ENCODE data around the gene SCGB1C1.

Gene SCGB1C1

DNA sequence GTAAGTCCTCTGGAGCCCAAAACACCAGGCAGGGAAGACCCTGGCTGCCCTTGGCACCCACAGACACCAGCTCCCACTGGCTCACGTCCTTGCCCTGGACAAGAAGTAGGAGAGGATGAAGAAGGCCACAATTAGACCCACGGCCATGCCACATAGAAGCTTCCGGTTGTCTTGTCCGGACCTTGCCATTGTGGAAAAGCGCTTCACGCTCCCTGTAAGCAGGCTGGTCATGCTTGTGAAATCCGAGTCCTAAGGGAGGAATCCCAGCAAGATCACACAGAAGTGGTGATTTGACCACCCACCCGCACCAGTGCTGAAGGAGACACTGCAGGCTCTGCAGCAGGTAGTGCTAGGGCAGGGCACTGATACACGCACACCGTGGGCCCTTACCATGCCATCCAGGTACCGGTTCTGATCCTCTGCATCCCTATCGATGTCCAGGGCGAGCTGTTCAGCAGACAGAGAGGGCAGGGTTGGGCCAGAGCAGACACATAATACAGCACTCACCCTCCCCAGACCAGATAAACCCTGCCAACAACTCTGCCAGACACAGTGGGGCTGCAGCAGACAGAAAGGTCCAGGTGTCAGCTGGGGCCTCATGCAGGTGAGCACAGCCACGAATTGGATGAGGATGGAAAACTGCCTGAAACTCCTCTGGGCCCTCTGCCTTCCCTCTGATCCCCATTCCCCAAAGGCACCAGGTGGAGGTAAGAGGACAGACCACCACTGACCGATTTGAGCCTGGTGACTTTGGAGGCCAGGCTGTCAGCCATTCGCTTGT lies 12.5 kb downstream of the SCGB1C1 start:
- no peak for DNase-seq

DNA sequence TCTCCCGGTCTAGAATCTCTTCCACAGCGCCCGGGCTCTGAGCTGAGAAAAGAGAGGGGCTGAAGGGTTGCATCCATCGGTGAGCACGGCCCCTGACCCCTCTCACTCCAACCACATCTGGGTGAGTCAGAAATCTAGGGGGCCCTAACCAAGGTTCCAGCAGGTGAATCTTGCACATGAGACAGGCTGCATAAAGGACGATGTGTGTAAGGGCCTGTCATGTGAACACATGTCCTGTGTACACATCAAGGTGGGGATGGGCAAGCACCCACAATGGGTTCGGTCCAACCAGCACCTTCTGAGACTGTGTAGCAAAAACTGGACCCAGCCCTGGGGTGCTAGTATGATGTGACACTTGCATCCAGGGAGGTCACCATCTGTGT lies 13.1 kb downstream of the SCGB1C1 start:
- no peak for DNase-seq

DNA sequence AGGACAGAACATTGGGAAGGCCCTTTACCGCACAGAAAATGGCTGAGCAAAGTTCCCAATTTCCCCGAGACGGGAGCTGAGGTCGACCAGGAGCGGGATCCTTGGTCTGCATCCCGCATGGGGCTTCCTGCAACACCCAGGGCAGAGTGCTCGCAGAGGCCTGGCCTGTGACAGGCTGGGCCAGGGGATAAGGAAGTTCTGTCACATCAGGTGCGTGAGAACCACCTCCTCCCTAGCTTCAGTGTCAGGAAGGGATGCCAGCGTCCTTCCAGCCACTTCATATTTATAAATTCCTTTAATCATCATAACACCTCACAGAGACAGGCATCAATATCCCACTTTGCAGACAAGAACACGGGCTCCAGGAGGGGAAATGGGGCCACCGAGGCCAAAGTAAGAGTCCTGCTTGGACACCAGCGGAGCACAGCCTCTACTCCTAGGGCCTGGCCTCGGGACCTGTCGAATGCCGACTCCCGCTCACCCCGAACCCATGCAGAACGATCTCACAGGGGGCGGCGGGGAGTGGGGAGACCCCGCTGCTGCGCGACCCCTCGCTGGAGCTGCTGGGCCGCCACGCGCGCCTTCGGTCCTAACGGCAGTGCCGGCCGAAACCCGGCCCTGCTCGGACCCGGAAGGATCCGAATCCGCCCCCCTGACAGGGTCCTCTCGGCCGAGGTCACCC lies 13.8 kb downstream of the SCGB1C1 start:
- DNase-seq, result no peak

DNA sequence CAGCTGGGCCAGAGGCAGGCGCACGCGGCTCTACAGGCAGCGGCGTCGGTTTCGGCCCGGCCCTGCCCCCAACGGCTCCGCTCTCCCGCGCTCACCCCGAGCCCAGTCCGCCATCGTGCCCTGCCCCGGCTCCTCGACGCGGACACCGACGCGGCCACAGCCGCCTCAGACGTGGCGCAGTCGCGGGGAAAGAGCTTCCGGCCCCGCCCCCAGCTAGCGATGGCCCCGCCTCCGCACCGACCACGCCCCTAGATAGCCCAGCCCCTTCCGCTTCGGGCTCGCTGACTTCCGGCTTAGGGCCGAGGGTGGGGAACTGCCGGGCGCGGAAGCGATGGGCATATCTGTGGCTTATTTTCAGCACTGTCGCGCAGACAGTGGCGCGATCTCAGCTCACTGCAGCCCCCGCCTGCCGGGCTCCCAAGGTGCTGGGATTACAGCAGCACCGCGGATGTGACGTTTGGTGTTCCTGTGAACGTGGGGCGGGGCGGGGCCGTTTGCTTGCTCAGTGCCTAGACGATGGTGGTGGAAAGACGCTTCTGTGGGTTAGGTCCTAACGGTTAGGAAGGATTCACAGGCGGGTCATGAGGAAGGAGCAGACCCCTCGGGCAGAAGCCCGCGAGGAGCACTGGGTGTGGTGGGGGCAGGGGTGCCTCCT lies 14.5 kb downstream of the SCGB1C1 start, which contains the start of the genes BET1L and RIC8A:
BET1L (minus strand) TSS at position 192 of the 655 bp plus-strand sequence; CDS start at position 114, 78 bp downstream.
RIC8A (plus strand) TSS at position 501 of the 655 bp plus-strand sequence. CDS start 1,147 bp downstream, outside the sequence.
- DNase-seq, result peak; percentile 99

DNA sequence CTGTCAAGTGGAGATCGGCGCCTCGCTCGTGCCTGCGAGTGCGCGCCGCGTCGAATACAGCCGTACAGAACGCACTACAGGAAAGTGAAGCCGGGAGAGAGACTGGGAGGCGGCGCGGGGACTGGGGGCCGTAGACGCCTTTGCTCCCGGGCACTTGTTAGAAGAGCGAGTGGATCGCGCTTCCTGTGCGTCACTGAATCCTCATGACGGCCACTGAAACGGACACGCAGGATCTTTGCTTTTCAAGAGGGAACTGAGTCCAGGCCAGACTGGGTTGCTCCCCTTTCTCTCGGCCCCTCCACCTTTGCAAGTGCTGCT lies 14.9 kb downstream of the SCGB1C1 start:
- peak; percentile 19 for DNase-seq

DNA sequence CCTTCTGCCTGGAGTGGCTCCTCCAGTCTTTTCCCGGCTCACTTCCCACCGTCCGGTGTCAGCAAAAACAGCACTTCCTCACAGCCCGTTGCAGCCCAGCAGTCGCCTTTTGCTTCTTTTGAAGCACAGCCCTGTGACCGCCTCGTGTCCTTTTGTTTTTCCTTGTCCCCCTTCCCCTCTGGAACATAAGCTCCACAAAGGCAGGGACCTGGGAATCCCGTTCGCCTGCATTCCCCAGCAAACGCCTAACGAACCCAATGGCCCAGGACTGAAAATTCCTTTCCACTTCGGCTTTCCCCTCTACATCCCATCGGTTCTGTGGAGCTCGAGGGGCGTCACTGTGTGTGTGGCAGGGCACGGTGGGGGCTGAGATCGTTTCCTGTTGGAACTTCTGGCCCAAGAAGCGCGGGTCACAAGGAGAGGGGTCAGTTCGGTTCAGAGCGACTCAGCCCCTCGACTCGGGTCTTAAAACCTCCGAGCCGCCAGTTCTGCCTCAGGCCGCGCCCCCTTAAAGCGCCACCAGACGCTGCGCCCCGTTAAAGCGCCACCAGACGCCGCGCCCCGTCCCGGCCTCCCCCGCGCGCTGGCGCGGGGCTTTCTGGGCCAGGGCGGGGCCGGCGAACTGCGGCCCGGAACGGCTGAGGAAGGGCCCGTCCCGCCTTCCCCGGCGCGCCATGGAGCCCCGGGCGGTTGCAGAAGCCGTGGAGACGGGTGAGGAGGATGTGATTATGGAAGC lies 15.5 kb downstream of the SCGB1C1 start:
- peak; percentile 78 for DNase-seq

DNA sequence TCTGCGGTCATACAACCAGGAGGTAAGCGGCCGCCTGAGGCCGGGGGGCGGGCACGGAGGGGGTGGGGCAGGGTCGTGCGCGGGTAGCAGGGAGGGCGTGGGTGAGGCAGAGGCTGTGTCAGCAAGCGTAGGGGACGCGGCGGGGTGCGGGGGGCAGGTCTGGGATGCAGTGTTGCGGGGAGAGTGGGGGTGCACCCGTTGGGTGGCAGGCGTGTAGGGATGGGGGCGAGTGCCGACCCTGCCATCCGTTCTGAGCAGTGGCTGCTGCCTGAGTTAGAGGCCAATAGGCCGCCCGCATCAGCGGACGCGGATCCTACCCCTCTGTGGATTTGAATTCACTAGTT lies 16.0 kb downstream of the SCGB1C1 start:
- no peak for DNase-seq

DNA sequence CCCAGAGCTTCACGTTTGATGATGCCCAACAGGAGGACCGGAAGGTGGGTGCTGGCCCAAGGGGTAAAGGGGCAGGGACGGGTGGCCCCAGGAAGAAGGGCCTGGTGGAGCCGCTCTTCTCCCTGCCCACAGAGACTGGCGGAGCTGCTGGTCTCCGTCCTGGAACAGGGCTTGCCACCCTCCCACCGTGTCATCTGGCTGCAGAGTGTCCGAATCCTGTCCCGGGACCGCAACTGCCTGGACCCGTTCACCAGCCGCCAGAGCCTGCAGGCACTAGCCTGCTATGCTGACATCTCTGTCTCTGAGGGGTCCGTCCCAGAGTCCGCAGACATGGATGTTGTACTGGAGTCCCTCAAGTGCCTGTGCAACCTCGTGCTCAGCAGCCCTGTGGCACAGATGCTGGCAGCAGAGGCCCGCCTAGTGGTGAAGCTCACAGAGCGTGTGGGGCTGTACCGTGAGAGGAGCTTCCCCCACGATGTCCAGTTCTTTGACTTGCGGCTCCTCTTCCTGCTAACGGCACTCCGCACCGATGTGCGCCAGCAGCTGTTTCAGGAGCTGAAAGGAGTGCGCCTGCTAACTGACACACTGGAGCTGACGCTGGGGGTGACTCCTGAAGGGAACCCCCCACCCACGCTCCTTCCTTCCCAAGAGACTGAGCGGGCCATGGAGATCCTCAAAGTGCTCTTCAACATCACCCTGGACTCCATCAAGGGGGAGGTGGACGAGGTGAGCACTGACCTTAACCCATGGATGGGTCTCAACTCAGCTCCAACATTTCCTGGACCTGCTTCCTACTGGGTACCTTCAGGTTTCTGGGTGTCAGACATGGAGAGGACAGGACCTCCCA lies 16.6 kb downstream of the SCGB1C1 start:
- no peak for DNase-seq

DNA sequence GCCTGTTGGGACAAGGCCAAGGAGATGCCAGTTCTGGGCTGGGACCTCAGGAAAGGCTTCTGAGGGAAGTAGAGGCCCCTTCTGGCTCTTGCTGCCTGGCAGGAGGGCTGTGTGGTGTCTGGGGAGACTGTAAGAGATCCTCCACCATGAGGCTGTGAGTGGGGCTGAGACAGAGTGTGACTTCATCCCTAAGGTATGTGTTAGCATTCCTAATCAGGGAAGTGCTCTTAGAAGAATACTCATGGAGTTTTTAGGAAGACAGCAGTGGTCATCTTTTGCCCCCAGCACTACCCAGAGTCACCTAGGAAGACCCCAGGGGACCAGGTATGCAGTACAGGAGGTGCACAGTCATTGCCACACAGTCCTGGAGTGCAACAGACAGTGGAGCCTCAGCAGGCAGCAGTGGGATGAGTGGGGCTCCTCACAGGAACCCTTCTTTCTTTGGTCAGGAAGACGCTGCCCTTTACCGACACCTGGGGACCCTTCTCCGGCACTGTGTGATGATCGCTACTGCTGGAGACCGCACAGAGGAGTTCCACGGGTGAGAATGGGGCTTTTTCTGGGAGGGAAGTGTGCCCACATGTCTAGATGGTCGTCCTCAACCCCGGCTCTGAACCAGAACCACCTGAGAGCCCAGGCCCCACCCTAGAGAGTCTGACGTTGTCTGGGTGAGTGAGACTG lies 17.4 kb downstream of the SCGB1C1 start:
- DNase-seq, result peak; percentile 72

DNA sequence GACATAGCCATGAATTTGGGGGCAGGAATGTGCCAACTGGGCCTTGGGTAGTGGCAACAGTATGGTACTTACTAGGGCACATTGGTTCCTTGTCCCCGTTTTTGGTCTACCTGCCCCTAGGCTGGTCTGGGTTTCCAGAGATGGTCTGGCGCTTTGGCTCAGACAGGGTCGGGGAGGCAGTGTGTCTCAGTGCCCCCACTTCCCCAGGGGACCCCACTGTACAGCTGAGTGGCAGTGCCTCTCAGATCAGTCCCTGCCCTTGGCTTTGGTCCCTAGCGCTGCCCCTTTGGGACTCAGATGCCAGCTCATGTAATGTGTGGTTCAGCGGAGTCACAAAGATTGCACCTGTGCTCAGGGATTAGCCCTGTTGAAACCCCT lies 17.9 kb downstream of the SCGB1C1 start:
- DNase-seq, result no peak

DNA sequence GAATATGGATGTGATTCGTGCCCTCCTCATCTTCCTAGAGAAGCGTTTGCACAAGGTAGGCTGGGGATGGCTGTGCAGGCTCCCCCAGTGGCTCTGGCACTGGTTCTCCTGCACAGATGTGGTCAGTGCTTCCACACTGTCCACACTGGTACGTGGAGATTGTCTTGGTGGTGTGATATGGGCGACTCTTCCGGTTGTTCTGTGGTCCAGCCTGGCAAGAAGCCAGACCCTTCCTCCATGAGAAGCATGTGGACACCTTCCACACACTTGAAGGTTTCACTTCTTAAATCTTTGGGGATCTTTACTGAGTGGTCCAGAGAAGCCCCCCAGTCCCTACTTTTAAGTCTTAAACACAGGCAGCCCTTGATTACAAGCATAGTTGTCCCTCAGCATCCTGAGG lies 18.4 kb downstream of the SCGB1C1 start:
- DNase-seq, result no peak

DNA sequence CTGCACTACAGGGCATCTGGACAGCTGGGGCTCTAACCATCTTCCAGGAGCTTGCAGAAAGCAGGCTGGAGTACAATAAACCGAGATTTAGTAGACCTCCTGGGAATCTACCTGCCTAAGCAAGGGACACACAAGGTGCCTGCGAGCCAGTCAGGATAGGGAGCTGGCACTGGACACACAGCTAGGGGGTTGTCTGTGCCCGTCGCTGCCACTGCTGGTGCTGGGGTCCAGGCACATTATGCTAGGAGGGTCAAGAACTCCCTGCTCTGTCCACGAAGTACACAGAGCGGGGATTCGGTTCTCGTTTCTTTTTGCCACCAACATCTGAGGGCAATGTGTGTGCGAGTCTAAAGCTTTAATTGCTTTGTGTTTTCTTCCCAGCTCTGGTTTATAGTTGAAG lies 18.9 kb downstream of the SCGB1C1 start:
- no peak for DNase-seq

DNA sequence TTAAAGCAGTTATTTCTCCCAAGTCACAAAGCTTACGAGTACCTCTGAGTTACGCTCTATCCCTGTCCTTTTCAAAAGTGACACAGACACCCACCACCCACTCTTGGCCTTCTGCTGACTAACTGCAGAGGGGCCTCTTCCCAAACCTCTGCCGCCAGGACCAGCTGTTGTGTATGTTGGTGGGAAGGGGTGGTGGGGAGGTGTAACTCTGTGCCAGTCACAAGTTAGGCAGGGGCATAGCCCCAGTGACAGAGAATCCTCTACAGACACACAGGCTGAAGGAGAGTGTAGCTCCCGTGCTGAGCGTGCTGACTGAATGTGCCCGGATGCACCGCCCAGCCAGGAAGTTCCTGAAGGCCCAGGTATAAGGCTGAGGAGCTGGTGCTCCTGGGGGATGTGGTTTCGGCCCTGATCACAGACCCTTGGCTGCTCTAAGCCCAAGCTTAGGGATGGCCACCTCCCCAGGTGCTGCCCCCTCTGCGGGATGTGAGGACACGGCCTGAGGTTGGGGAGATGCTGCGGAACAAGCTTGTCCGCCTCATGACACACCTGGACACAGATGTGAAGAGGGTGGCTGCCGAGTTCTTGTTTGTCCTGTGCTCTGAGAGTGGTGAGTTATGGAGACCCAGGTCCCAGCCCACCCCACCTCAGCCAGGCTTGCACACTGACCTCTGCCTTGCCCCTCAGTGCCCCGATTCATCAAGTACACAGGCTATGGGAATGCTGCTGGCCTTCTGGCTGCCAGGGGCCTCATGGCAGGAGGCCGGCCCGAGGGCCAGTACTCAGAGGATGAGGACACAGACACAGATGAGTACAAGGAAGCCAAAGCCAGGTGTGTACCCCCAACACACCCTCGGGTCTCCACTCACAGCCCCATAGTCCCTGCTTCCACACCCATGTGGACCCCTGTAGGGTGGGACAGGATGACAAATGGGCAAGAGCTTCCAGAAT lies 19.5 kb downstream of the SCGB1C1 start:
- no peak for DNase-seq

DNA sequence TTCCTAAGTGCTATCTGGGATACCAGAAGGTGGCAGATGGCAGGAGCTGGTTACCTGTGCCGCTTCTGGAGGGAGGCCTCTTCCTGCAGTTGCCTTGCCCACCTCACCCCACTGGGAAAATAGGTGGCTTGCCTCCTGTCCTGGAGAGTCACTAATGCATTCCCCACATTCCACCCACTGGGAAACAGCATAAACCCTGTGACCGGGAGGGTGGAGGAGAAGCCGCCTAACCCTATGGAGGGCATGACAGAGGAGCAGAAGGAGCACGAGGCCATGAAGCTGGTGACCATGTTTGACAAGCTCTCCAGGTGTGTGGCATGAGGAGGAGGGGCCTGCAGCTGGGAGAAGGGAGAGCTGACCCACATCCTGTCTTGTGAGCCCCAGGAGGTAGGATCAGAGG lies 20.2 kb downstream of the SCGB1C1 start:
- DNase-seq, result no peak

DNA sequence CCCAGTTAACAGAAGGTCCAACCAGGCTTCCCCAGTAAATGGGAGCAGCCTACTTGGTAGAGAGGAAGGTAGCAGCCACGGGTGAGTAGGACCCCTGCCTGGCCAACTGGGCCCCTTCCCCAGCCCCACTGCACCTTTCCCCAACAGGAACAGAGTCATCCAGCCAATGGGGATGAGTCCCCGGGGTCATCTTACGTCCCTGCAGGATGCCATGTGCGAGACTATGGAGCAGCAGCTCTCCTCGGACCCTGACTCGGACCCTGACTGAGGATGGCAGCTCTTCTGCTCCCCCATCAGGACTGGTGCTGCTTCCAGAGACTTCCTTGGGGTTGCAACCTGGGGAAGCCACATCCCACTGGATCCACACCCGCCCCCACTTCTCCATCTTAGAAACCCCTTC lies 21.2 kb downstream of the SCGB1C1 start:
- no peak for DNase-seq

DNA sequence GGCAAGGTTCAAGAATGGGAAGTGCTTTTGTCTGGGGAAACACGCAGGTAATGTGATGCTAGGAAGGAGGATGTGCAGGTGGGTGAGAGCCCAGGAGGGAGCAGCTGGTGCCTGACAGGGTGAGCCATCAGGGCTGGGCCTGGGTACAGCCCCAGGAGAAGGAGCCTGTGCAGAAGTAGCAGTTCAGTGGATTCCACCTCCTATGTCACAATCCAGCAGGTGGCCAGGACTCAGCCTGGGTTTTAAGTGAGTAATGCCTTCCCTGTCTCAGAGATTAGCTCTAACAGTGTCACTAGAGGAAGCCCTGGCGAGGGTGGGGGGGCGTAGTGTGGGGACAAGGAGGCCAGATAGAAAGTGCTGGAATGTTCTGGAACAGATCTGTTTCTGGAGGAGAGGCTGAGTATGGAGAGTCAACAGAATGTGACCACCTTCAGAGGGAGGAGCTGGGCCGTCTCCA lies 22.7 kb downstream of the SCGB1C1 start:
- no peak for DNase-seq

DNA sequence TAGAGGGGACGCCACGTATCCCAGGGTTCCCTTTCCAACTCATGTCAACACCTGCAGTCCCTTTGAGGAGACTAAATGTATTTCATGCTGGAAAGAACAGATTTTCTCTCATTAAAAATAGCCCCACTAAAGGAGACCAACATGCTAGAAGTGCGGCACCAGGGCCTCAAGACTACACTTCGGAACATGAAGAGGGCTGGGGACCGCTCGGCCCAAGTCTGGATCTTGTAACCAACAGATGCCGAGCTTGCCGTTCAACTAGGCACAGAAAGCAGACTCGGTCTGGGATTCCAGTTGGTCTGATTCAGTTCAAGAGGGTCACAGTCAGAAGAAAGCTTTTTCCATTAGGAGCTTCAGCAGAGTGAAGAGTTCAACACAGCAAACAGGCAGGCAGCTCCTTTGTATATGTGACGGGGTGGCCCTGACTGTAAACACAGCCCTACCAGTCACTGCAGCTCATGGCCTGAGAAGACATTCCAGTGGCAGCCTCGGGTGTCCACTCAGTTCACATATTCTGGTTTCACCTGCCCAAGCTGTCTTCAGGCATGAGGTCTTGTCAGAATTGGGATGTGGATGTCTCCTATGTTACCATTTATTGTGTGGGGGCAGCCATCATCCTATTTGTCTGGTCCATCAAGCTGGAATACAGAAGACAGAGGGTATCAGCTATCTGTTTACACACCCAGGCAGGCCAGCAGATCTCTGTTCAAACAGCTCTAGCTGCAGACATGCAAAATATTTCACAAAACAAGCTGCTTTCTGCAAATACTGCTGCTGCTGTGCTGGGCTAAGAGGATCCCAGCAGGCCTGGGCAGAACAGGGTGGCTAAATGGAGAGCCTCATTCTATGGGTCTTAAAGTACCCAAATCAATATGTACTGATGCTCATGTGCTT lies 23.4 kb downstream of the SCGB1C1 start:
- no peak for DNase-seq

DNA sequence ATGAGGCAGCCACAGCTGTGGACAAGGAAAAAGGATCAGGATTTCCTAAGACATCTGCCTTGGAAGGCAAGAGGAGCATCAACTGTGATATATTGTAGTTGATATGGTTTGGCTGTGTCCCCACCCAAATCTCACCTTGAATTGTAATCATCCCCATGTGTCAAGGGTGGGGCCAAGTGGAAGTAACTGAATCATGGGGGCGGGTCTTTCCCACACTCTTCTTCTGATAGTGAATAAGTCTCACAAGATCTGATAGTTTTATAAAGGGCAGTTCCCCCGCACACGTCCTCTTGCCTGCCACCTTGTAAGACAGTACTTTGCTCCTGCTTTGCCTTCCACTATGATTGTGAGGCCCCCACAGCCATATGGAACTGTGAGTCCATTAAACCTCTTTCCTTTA lies 24.8 kb downstream of the SCGB1C1 start:
- DNase-seq, result no peak

DNA sequence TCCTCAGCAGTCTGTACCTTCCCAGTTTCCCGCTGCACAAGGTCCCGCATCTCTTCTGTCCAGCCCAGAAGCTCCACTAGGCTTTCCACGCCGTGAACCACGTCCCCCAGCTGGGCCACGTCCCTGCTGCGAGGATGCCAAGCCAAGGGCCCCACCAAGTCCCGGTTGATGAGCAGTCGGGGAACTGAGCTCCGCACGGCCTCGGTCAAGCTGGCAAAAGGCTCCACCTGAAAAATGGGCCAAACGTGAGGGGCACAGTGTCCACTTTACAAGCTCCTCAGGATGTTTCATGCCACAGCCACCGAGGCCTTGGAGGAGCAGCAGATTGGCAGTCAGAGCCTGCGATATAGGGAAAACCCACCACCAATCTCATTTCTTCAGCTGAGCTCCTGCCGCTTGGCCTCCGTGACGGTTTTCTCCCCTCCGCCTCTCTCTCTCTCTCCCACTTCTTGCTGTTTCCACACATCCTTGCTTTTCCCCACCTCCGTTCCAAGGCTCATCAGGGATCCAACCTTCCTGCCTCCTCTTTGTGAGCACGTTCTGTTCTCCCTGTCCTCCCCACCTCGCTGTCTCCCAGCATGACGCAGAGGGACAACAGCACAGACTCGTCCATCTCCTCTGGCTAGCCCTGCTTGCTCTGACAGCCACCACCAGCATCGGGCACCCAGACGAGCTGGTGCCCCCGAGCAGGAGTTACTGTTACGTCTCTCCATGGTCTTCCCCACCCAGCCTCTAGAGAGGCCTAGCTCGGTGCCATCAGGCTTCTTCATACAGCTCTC lies 26.1 kb downstream of the SCGB1C1 start:
- no peak for DNase-seq
